ENCODE data around the gene CPSF4.

Gene CPSF4

GRCh38 chr7:99451936-99452335 lies 13.2 kb downstream of the CPSF4 start:
- no peak for TF ChIP-seq CTCF (IDR thresholded peaks at IDR 0.05; ENCODE audit: extremely low read depth, insufficient read depth, missing control alignments)
- DNase-seq (ENCODE audit: low spot score), result no peak
- in situ Hi-C loops (cut with MboI; ENCODE audit: low pct_unique_long_range_greater_than_20kb, low sequenced_read_pairs, unreplicated experiment), result no loop called here

- DNase-seq (ENCODE audit: low spot score), result no peak
- in situ Hi-C loops (cut with MboI; ENCODE audit: low pct_unique_long_range_greater_than_20kb, low sequenced_read_pairs, unreplicated experiment), result no loop called here
- TF ChIP-seq CTCF (IDR thresholded peaks at IDR 0.05; ENCODE audit: extremely low read depth, insufficient read depth, missing control alignments), result no peak
Observed at GRCh38 chr7:99452541-99452940, 13.8 kb downstream of the CPSF4 start.

DNA sequence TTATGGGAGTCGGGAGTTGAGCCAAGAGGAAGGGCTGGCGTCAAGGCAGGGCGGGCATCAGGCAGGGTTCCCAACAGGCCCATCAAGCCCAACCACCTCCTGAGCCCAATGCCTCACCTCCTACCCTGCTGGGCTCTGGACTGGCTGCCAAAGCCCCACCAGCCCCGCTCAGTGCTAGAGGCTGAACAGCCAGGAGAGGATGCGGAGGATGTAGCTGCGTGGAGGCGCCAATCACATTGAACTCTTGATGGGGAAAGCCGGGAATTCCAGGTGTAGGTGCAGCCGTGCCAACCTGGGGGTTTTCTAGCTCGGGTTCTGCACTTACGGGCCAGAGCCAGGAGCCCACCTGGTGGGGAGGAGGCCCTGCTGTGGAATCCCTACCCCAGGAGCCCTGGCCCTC lies 14.4 kb downstream of the CPSF4 start:
- in situ Hi-C loops (cut with MboI; ENCODE audit: low pct_unique_long_range_greater_than_20kb, low sequenced_read_pairs, unreplicated experiment), result no loop called here
- no peak for DNase-seq (ENCODE audit: low spot score)
- no peak for TF ChIP-seq CTCF (IDR thresholded peaks at IDR 0.05; ENCODE audit: extremely low read depth, insufficient read depth, missing control alignments)

- TF ChIP-seq CTCF (IDR thresholded peaks at IDR 0.05; ENCODE audit: extremely low read depth, insufficient read depth, missing control alignments), result no peak
- in situ Hi-C loops (cut with MboI; ENCODE audit: low pct_unique_long_range_greater_than_20kb, low sequenced_read_pairs, unreplicated experiment), result no loop called here
- no peak for DNase-seq (ENCODE audit: low spot score)
Observed at GRCh38 chr7:99455874-99456273, 17.1 kb downstream of the CPSF4 start.

GRCh38 chr7:99456288-99456687 lies 17.5 kb downstream of the CPSF4 start:
- no peak for TF ChIP-seq CTCF (IDR thresholded peaks at IDR 0.05; ENCODE audit: extremely low read depth, insufficient read depth, missing control alignments)
- no peak for DNase-seq (ENCODE audit: low spot score)
- in situ Hi-C loops (cut with MboI; ENCODE audit: low pct_unique_long_range_greater_than_20kb, low sequenced_read_pairs, unreplicated experiment), result no loop called here

DNA sequence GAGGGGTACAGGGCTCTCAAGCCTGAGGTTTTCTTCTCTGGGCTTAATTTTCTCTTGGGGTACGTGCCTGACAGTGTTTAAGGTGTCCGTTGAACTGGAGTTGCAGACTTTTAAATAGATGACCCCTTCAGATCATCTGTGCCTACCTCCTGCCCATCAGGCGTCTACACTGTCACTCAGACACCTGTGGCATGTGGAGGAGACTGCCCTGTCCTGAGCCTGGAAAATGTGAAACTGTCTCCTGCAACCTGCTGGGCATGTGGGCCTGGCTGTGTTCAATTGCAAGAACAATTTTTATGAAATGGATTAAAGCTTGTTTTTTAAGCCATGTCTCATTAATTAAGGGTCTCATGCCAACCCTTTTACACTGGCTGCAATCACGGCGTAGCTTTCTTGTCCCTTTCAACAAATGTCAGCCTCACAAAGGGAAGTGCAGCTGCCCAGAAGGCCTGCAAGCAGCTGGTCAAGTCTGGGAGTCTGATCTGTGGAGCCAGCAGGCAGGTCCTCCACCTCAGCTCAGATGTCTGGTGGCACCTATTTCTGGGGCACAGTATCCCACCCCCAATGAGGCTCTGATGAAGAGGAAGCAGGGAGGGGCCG lies 18.4 kb downstream of the CPSF4 start:
- no peak for TF ChIP-seq CTCF (IDR thresholded peaks at IDR 0.05; ENCODE audit: extremely low read depth, insufficient read depth, missing control alignments)
- in situ Hi-C loops (cut with MboI; ENCODE audit: low pct_unique_long_range_greater_than_20kb, low sequenced_read_pairs, unreplicated experiment), result no loop called here
- DNase-seq (ENCODE audit: low spot score), result no peak
